Transverse colon (tissue), 3 donors: ENCODE measurements around the gene NRGN.

Experiments used
- EP300 ChIP-seq: sonication (generic); formaldehyde crosslinking; IDR thresholded peaks from one replicate; pipeline ENCODE4 v1.6.1; 2017; ENCODE audit warnings: antibody characterized with exemption, low read depth
- POLR2A ChIP-seq: fragments of 450-650 bp; IDR thresholded peaks from one replicate; pipeline ENCODE4 v1.6.1; 2016; ENCODE audit warnings: antibody characterized with exemption, mild to moderate bottlenecking, moderate library complexity
- POLR2AphosphoS5 ChIP-seq, 3 donors: sonication (generic); formaldehyde crosslinking; IDR thresholded peaks; one replicate each; pipeline ENCODE4 v1.6.1; 2016; ENCODE audit warnings: antibody characterized with exemption in 3 of 3

DNA sequence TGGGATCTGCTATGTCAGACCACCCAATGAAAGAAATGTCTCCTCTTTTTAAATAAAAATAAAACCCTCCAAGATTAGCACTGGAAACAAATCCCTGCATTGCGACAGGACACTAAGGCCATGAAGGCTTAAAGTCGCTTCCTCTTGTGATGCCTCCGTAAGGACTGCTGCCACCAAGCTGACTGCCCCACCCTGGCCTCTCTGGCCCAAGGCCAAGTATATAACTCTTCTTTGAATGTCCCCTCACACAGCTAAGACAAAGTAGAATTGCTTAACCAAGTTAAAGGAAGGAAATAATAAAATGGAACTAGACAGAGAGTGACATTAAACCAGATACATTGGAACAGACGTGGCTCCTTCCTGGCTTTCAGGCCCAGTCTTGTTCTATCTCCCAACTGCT is 7.5 kb upstream of the NRGN start:
- no peak for TF ChIP-seq EP300
- TF ChIP-seq POLR2A, result no peak
- TF ChIP-seq POLR2AphosphoS5 (IDR thresholded peaks at IDR 0.05), result no peak
